ENCODE results near the gene NEK11.

GRCh38 chr3:131323014-131323413 is 296.3 kb downstream of the NEK11 start:
- TF ChIP-seq CTCF (IDR thresholded peaks at IDR 0.05): no peak
- TF ChIP-seq POLR2A (IDR thresholded peaks at IDR 0.05): no peak
